Hepatocyte (in vitro differentiated cells): ENCODE results near the gene SYT12.

Source experiments
- CTCF ChIP-seq: fragments of 200-600 bp; sonication (generic); IDR thresholded peaks from 2 replicates; pipeline ENCODE4 v1.5.1; 2016; ENCODE audit warnings: antibody characterized with exemption, mild to moderate bottlenecking; ENCODE audit not compliant: poor library complexity
- EZH2 ChIP-seq: fragments of 200-600 bp; sonication (generic); IDR thresholded peaks from 2 replicates; pipeline ENCODE4 v1.6.1; 2016; ENCODE audit warnings: antibody characterized with exemption, mild to moderate bottlenecking, borderline replicate concordance
- EZH2phosphoT487 ChIP-seq: fragments of 200-600 bp; sonication (generic); IDR thresholded peaks from one replicate; pipeline ENCODE4 v1.6.1; 2018; ENCODE audit warnings: antibody characterized with exemption, mild to moderate bottlenecking, low read depth, moderate library complexity; ENCODE audit not compliant: unreplicated experiment, severe bottlenecking

- TF ChIP-seq CTCF (no peak), EZH2 (no peak), EZH2phosphoT487 (no peak)
These were observed 16.7 kb upstream of the SYT12 start for GRCh38 chr11:67006029-67006884.
